Duodenal mucosa (tissue), 2 donors: ENCODE results near the gene DLG2.

Experiments
- H3K27ac ChIP-seq: one replicate; pipeline ENCODE4 v1.7.0; 2013; ENCODE audit warnings: low read depth, low read length
- H3K27me3 ChIP-seq, 2 donors: one replicate each; pipeline ENCODE4 v1.7.0; 2013; ENCODE audit warnings: low read length in 2 of 2, control low read depth in 1 of 2; ENCODE audit not compliant: insufficient read depth in 2 of 2, control insufficient read depth in 1 of 2
- H3K36me3 ChIP-seq, 2 donors: one replicate each; pipeline ENCODE4 v1.7.0; 2013; ENCODE audit warnings: low read length in 2 of 2, control low read depth in 1 of 2; ENCODE audit not compliant: insufficient read depth in 2 of 2, control insufficient read depth in 1 of 2
- H3K4me1 ChIP-seq, 2 donors: one replicate each; pipeline ENCODE4 v1.7.0; 2013; ENCODE audit warnings: low read length in 2 of 2, control low read depth in 1 of 2; ENCODE audit not compliant: insufficient read depth in 2 of 2, control insufficient read depth in 1 of 2
- H3K4me3 ChIP-seq, 2 donors: one replicate each; pipeline ENCODE4 v1.7.0; 2013; ENCODE audit warnings: low read length in 2 of 2, low read depth in 1 of 2
- H3K9ac ChIP-seq, 2 donors: one replicate each; pipeline ENCODE4 v1.7.0; 2013; ENCODE audit warnings: low read length in 2 of 2, low read depth in 1 of 2
- H3K9me3 ChIP-seq, 2 donors: one replicate each; pipeline ENCODE4 v1.7.0; 2013; ENCODE audit warnings: low read length in 2 of 2, control low read depth in 1 of 2; ENCODE audit not compliant: control insufficient read depth in 1 of 2

DLG2 gene

DNA sequence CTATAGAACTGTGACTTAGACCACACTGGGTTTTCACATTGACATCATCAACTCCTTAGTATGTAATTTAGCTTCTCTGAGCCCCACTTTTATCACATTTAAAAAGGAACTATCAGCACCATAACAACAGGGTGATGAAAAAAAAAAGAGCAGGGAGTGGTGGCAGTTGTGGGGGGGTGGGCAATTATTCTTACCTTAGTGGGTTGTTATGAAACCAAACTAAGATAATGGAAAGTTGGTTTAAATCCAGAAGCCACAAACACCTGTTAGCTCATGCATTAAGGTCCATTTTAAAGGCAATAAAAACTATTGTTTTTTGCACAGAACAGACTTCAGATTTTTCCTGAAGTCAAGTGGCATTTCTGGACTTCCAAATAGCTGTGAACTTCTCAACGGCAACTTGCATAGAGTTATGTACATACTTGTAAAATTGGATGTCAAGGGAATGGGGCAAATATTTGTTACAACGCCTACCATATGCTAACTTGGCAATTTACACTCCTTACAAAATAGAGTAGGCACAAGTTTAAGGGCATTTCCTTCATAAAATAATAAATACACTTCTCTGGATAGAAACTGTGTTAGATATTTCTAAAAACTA is 793.6 kb downstream of the DLG2 start:
- no peak overlapping the region for H3K4me3 ChIP-seq
- no peaks in the 10 kb centered on the region for H3K9me3 ChIP-seq
- no peaks in the 10 kb centered on the region for H3K4me1 ChIP-seq
- no peak overlapping the region for H3K27ac ChIP-seq
- H3K36me3 ChIP-seq, result no peaks in the 10 kb centered on the region
- no peaks in the 10 kb centered on the region for H3K27me3 ChIP-seq
- H3K9ac ChIP-seq, result no peak overlapping the region

DNA sequence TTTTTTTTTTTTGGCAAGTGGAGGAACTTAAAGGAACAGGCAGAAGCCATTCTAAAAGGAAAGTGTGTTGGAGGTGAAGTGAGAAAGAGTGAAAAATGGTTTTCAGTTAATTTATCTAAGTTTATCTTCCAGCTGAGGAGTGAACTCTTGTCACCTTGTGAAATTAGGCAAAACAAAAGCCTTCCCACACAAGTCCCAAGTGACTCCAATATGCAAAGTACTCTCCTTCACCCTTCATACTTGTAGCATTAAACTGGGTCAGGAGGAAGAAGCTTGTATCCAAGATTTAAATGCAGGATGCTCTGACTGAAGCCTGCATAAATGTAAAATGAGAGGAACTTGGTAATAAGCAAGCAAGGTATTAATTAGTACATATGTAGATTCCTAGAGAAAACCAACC is 796.8 kb downstream of the DLG2 start:
- no peaks in the 10 kb centered on the region for H3K4me1 ChIP-seq

DNA sequence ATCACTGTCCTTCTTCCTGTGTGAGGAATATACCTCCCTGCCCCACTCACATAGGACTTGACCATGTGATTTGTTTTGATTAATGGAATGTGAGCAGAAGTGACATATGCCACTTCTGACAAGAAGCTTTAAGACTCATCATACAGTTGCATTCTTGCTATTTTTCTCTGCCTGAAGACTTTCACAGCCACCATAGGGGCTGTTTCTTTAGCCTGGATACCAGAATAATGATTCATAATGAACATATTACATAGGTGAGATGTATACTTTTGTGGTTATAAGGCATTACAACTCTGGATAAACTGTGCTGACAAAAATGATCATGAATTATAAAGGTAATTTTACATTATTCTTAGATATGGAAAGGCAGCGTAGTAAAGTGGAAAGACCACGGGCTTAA is 798.0 kb downstream of the DLG2 start:
- Histone ChIP-seq H3K4me3 (no peak overlapping the region), H3K27ac (no peak overlapping the region), H3K9ac (no peak overlapping the region), H3K4me1 (no peaks in the 10 kb centered on the region), H3K27me3 (no peaks in the 10 kb centered on the region), H3K36me3 (no peaks in the 10 kb centered on the region), H3K9me3 (no peaks in the 10 kb centered on the region)

More for the DNA sequence above, 796.8 kb downstream of the DLG2 start:
- Histone ChIP-seq H3K9ac (no peak overlapping the region), H3K9me3 (no peaks in the 10 kb centered on the region), H3K27me3 (no peaks in the 10 kb centered on the region), H3K27ac (no peak overlapping the region), H3K36me3 (no peaks in the 10 kb centered on the region), H3K4me3 (no peak overlapping the region)

DNA sequence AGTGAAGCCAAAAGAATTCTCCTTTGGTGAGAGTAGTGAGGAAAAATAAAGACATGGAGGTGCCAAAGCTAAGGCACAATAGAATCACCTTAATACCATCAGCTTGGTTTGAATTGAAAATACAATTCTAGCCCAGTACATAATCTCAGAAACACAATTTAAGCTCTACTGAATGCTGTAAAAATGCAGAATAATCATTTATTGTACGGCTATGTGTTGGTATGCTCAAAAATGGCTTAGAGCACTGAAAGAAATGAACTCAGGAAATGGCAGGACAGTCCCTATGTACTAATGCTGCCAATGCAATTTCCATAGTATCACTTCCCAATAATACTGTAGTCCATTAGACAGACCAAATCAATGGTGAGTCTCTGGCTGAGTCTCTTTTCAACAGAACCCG is 798.5 kb downstream of the DLG2 start:
- no peaks in the 10 kb centered on the region for H3K36me3 ChIP-seq
- no peak overlapping the region for H3K4me3 ChIP-seq
- H3K27me3 ChIP-seq, result no peaks in the 10 kb centered on the region
- no peak overlapping the region for H3K27ac ChIP-seq
- H3K9ac ChIP-seq, result no peak overlapping the region
- no peaks in the 10 kb centered on the region for H3K4me1 ChIP-seq
- H3K9me3 ChIP-seq, result no peaks in the 10 kb centered on the region

DNA sequence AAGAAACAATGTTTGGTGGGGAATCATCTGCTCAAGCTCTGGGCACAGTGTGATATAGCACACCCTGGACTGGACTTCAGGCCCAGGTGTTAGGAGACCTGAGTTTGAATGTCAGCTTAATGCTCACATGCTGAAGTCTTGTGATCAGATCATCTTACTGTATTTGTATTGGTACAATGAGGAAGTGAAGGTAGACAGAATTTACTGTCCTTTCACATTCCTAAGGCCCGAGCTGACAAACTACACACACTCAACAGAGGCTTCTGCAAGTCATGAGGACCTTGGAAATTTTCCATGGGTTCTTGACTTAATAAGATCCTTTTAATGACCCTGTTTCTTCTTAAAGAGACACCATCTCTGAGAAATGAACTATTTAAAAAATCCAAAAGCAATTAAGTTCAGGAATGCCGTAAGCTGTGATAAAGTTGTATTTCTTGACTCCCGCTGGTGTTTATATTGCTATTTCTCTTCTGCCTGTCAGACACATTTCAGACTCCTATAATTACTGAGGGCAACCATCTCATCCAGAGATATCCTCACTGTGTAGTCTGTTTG is 802.0 kb downstream of the DLG2 start:
- H3K27ac ChIP-seq, result no peak overlapping the region
- H3K4me3 ChIP-seq, result no peak overlapping the region
- H3K27me3 ChIP-seq, result no peaks in the 10 kb centered on the region
- no peak overlapping the region for H3K9ac ChIP-seq
- no peaks in the 10 kb centered on the region for H3K36me3 ChIP-seq
- no peaks in the 10 kb centered on the region for H3K9me3 ChIP-seq
- H3K4me1 ChIP-seq, result no peaks in the 10 kb centered on the region

DNA sequence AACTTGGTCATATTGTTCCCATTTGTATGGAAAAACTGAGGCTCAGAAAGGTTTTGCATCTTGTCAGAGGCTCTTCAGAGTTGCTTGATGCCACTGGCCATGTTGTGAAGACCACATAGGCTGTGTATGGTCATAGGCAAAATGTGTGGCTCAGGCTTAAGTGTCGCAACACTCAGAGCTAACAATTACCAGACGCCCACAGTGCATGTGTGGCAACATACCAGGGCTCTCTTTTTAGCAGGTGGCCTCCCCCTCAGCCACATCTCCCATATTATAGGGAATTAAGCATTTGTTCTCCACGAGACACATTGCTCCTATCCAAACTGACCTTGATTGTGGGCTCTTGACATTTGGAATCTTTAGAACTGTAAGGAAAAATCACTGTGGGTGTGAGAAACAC is 802.5 kb downstream of the DLG2 start:
- Histone ChIP-seq H3K27me3 (no peaks in the 10 kb centered on the region), H3K4me3 (no peak overlapping the region), H3K9ac (no peak overlapping the region), H3K9me3 (no peaks in the 10 kb centered on the region), H3K36me3 (no peaks in the 10 kb centered on the region), H3K4me1 (no peaks in the 10 kb centered on the region), H3K27ac (no peak overlapping the region)

DNA sequence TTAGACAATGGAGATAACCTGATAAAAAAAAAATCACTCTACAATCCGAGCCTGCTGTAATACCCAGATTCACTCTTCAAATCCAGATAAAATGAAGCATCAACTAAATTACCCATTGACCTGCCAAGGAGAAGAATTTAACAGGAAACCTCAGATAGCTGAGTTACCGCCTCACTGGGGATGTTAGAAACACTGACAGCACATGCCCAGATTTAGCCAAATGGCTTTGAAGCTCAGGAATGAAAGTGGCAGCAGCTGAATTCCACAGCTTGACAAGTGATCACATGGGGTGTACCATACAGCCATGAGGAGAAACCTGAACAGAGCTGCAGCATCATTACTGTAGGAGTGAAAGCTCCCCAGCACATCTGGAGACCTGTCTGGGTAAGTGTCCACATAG is 807.6 kb downstream of the DLG2 start:
- H3K4me3 ChIP-seq, result no peak overlapping the region
- H3K36me3 ChIP-seq, result no peaks in the 10 kb centered on the region
- no peaks in the 10 kb centered on the region for H3K27me3 ChIP-seq
- no peak overlapping the region for H3K9ac ChIP-seq
- H3K27ac ChIP-seq, result no peak overlapping the region
- H3K9me3 ChIP-seq, result no peaks in the 10 kb centered on the region
- H3K4me1 ChIP-seq, result no peaks in the 10 kb centered on the region

DNA sequence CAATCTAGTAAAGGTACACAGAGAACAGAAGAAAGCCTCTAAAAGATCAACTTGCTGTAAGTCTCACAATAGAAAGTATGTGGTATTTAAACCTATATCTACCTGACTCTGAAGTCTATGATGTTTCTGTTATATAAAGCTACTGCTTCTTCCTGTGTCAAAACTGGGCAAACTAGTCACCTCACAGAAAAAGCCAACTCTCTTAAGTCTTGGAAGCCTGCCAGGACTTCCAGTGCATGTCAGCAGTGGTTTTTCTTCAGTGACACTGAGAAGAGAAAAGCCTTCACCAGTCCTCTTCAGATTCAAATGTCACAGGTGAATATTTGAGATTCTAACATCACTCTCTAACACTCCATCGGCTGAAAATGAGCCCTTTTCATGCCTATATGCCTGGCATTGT is 808.0 kb downstream of the DLG2 start:
- Histone ChIP-seq H3K36me3 (no peaks in the 10 kb centered on the region), H3K9me3 (no peaks in the 10 kb centered on the region), H3K27ac (no peak overlapping the region), H3K27me3 (no peaks in the 10 kb centered on the region), H3K9ac (no peak overlapping the region), H3K4me1 (no peaks in the 10 kb centered on the region), H3K4me3 (no peak overlapping the region)

DNA sequence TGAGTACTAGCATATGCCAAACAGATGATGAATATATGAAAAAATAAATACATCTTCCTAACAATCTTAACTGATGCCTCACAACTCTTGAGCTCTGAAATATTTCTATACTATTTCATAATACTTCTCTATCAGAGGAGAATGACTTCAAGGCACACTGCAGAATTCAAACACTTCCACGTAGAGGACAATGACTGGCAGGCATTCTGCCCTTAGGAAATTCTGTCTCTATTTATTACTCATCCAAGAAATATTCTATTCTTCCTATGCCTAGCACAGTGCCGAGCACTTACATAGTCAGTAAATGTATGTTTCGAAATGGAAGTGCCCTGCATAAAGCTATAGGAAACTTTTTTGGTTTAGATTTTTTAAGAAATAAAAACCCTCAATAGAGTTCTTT is 809.1 kb downstream of the DLG2 start:
- Histone ChIP-seq H3K4me3 (no peak overlapping the region), H3K9me3 (no peaks in the 10 kb centered on the region), H3K27ac (no peak overlapping the region), H3K36me3 (no peaks in the 10 kb centered on the region), H3K9ac (no peak overlapping the region), H3K4me1 (no peaks in the 10 kb centered on the region), H3K27me3 (no peaks in the 10 kb centered on the region)

DNA sequence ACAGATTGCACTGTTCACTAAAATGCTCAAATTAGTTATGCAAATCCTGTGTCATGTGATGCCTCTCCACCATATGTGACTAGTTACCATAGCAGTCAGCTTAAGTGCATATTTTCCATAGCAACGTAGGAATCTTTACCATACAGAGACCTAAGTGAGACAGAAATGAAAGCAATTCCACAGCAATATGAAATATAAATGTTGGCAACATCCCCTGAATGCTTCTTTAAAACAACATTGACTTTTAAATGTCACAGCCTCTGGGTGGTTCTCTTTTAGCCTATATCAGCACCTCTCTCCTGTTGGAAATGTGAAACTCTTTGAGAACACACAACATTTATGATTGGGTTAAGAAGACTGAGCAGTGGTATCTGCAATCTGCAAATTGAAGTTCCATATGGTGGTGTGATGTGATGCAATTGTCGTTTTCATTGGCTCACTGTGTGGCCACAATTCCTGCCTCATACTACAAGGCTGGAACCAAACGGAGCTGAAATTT is 814.6 kb downstream of the DLG2 start:
- H3K27ac ChIP-seq, result no peak overlapping the region
- H3K9me3 ChIP-seq, result no peaks in the 10 kb centered on the region
- no peak overlapping the region for H3K4me3 ChIP-seq
- H3K27me3 ChIP-seq, result no peaks in the 10 kb centered on the region
- no peak overlapping the region for H3K9ac ChIP-seq
- no peaks in the 10 kb centered on the region for H3K36me3 ChIP-seq
- no peaks in the 10 kb centered on the region for H3K4me1 ChIP-seq
